SU-DHL-6 (cell line): ENCODE measurements around the gene GGA1.

Source experiments
- H2AFZ ChIP-seq: fragments of 200-600 bp; sonication (generic); 2 replicates; pipeline ENCODE4 v1.6.1; 2014; ENCODE audit warnings: low read depth, mild to moderate bottlenecking, moderate library complexity, mixed read lengths, antibody characterized with exemption, low read length; ENCODE audit not compliant: severe bottlenecking
- H3F3A ChIP-seq: fragments of 200-600 bp; shearing (Covaris generic); 2 replicates; pipeline ENCODE4 v1.6.0; 2016; ENCODE audit warnings: antibody characterized with exemption, mild to moderate bottlenecking; ENCODE audit not compliant: insufficient read depth
- H3K27ac ChIP-seq: fragments of 200-600 bp; sonication (generic); 2 replicates; pipeline ENCODE4 v1.5.1; 2016; ENCODE audit warnings: low read depth, mild to moderate bottlenecking, low read length, moderate library complexity, mixed read lengths
- H3K27me3 ChIP-seq: fragments of 200-600 bp; sonication (generic), shearing (Covaris generic); 2 replicates; pipeline ENCODE4 v1.6.0; 2014; ENCODE audit warnings: mild to moderate bottlenecking, low read length
- H3K36me3 ChIP-seq: fragments of 200-600 bp; sonication (generic); 2 replicates; pipeline ENCODE4 v1.6.1; 2014; ENCODE audit warnings: mild to moderate bottlenecking, low read length, mixed read lengths
- H3K4me2 ChIP-seq: fragments of 300-600, 200-600 bp; shearing (Covaris generic), sonication (generic); 2 replicates; pipeline ENCODE4 v1.6.0; 2014; ENCODE audit warnings: low read length, low read depth, mild to moderate bottlenecking; ENCODE audit not compliant: poor library complexity, severe bottlenecking
- H3K4me3 ChIP-seq: fragments of 200-600 bp; sonication (generic); 2 replicates; pipeline ENCODE4 v1.5.1; 2014; ENCODE audit warnings: antibody characterized with exemption, low read length, mild to moderate bottlenecking, mixed read lengths; ENCODE audit not compliant: insufficient read depth, poor library complexity, severe bottlenecking
- H3K79me2 ChIP-seq: fragments of 200-600 bp; sonication (generic); 2 replicates; pipeline ENCODE4 v1.6.1; 2014; ENCODE audit warnings: mild to moderate bottlenecking, low read length, moderate library complexity; ENCODE audit not compliant: insufficient read depth
- H3K9ac ChIP-seq: fragments of 200-600 bp; sonication (generic); 2 replicates; pipeline ENCODE4 v1.7.0; 2014; ENCODE audit warnings: mild to moderate bottlenecking, low read length
- H3K9me2 ChIP-seq: fragments of 200-600 bp; sonication (generic); replicated peaks from 2 replicates; pipeline ENCODE4 v1.6.1; 2014; ENCODE audit warnings: low read length; ENCODE audit not compliant: insufficient read depth
- H3K9me3 ChIP-seq: fragments of 200-600 bp; sonication (generic); 2 replicates; pipeline ENCODE4 v1.6.1; 2014; ENCODE audit warnings: low read length, mixed read lengths; ENCODE audit not compliant: insufficient read depth
- H4K20me1 ChIP-seq: fragments of 200-600 bp; sonication (generic); 2 replicates; pipeline ENCODE4 v1.6.1; 2014; ENCODE audit warnings: low read depth, mild to moderate bottlenecking, antibody characterized with exemption, low read length, moderate library complexity, mixed read lengths
- EZH2phosphoT487 ChIP-seq: fragments of 200-600 bp; sonication (generic), shearing (Covaris generic); conservative IDR thresholded peaks from 2 replicates; pipeline ENCODE4 v1.6.1; 2018; ENCODE audit warnings: mild to moderate bottlenecking, antibody characterized with exemption, low read length, moderate library complexity, mixed read lengths
- TF ChIP-seq, protein P1 (sequence below): fragments of 200-600 bp; sonication (generic); IDR thresholded peaks from one replicate; pipeline ENCODE4 v1.5.1; 2017; ENCODE audit warnings: antibody characterized with exemption, mild to moderate bottlenecking, low read length, moderate library complexity; ENCODE audit not compliant: insufficient read depth, poor library complexity, severe bottlenecking

Gene GGA1

DNA sequence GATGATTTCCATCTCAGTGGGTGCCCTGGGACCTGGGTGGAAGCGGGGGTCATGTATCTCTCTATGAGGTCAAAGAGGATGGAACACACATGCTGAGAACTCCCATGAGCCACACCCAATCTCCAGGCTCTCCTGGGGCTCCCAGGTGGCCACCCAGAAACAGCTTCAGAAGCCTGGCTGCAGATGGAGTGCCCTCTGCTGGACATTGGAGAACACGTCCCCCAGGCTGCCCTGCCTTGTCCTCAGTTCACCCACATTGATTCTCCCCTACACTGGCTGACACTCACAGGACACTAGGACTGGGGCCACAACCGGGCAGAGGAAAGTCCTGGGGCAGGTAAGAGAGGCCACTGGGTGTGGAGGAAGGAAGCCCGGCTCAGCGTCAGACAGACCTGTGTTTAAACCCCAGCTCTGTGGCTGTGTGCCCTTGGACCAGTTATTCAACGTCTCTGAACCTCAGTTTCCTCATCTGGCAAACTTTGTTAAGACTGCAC lies 73.0 kb downstream of the GGA1 start:
- Histone ChIP-seq H3K4me3 (no peak overlapping the region), H4K20me1 (no peaks in the 10 kb centered on the region), H2AFZ (no peak overlapping the region), H3K9ac (no peak overlapping the region), H3K9me3 (no peaks in the 10 kb centered on the region), H3K4me2 (no peak overlapping the region), H3K27ac (no peak overlapping the region), H3K27me3 (no peaks in the 10 kb centered on the region), H3K36me3 (no peaks in the 10 kb centered on the region), H3K79me2 (peaks cover 2% of the 10 kb centered on the region), H3K9me2 (no peaks in the 10 kb centered on the region), H3F3A (peaks cover 13% of the 10 kb centered on the region)
- TF ChIP-seq, protein P1, sequence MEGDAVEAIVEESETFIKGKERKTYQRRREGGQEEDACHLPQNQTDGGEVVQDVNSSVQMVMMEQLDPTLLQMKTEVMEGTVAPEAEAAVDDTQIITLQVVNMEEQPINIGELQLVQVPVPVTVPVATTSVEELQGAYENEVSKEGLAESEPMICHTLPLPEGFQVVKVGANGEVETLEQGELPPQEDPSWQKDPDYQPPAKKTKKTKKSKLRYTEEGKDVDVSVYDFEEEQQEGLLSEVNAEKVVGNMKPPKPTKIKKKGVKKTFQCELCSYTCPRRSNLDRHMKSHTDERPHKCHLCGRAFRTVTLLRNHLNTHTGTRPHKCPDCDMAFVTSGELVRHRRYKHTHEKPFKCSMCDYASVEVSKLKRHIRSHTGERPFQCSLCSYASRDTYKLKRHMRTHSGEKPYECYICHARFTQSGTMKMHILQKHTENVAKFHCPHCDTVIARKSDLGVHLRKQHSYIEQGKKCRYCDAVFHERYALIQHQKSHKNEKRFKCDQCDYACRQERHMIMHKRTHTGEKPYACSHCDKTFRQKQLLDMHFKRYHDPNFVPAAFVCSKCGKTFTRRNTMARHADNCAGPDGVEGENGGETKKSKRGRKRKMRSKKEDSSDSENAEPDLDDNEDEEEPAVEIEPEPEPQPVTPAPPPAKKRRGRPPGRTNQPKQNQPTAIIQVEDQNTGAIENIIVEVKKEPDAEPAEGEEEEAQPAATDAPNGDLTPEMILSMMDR: peak; percentile 75
- TF ChIP-seq EZH2phosphoT487: no peak
